ENCODE data around the gene C14orf93.

Gene C14orf93

DNA sequence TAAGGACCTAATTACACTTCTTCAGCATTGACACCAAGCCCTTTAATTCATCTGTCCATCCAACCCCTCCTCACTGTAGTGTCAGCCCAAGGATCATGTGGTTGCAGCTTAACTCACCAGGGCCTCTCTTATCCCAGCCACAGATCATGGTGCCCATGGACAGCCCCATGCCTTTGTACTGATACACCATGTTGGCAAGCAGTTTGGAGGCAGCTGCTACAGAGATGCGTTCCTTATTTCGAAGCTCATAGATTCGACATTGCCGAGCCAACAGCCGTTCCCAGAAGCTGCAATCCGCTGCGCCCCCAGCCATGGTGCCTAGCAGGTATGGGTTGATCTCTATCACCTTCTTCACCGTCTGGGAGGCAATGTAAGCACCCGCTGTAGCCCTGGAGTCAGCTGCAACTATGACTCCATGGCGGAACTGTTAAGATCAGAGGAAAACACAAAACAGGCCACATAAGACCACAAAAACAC lies 23.3 kb upstream of the C14orf93 start:
- DNase-seq: no peak
- peak overlapping the region; percentile 99 for H3K9ac ChIP-seq (ENCODE audit: low read length)
- H2BK15ac ChIP-seq (ENCODE audit: low read depth, poor library complexity, severe bottlenecking): no peak overlapping the region
- H3K4me2 ChIP-seq (ENCODE audit: low read length, poor library complexity, severe bottlenecking): peak overlapping the region; percentile 48
- H2AK5ac ChIP-seq (ENCODE audit: low read length, severe bottlenecking): peak overlapping the region; percentile 49
- no peak overlapping the region for H2BK12ac ChIP-seq (ENCODE audit: low read length in 2 of 2)
- no peak overlapping the region for H3K14ac ChIP-seq (ENCODE audit: low read length in 2 of 2)
- H4K91ac ChIP-seq (ENCODE audit: low read length): no peak overlapping the region
- H2BK5ac ChIP-seq (ENCODE audit: low read depth, low read length, poor library complexity, severe bottlenecking): no peak overlapping the region
- H3K27me3 ChIP-seq (ENCODE audit: control insufficient read depth in 1 of 2, insufficient read depth in 1 of 2, low read length in 2 of 2): no peaks in the 10 kb centered on the region
- no peak overlapping the region for H3K18ac ChIP-seq (ENCODE audit: low read depth in 1 of 2, low read length in 2 of 2)
- peaks cover 7% of the 10 kb centered on the region for H3K79me1 ChIP-seq (replicated peaks; ENCODE audit: low read length, poor library complexity, severe bottlenecking)
- H2AFZ ChIP-seq (ENCODE audit: low read depth, low read length): no peak overlapping the region
- 97% methylated on average over 10 of the region's 10 CpGs for WGBS
- H3K4me1 ChIP-seq (ENCODE audit: control insufficient read depth, insufficient read depth, low read depth, low read length): peaks cover 7% of the 10 kb centered on the region
- H3K4me3 ChIP-seq (ENCODE audit: insufficient read depth in 1 of 2, low read depth in 1 of 2, low read length in 2 of 2): peak overlapping the region in 1 of 2 experiments; percentile 95
- H3K36me3 ChIP-seq (ENCODE audit: control insufficient read depth in 1 of 2, insufficient read depth in 2 of 2, low read depth in 1 of 2, low read length in 2 of 2): peaks cover 24 to 41% of the 10 kb centered on the region in 2 experiments
- H4K8ac ChIP-seq (ENCODE audit: low read length): no peak overlapping the region
- H2BK120ac ChIP-seq (ENCODE audit: low read depth, low read length): no peak overlapping the region
- H3K27ac ChIP-seq (ENCODE audit: low read length, poor library complexity, severe bottlenecking): no peak overlapping the region
- H3K23ac ChIP-seq (ENCODE audit: low read length in 2 of 2): peak overlapping the region in 1 of 2 experiments; percentile 34
- peak overlapping the region in 1 of 2 experiments; percentile 50 for H3K4ac ChIP-seq (ENCODE audit: low read depth in 1 of 2, low read length in 2 of 2)
- no peaks in the 10 kb centered on the region for H3K9me3 ChIP-seq (ENCODE audit: control insufficient read depth, low read length)

DNA sequence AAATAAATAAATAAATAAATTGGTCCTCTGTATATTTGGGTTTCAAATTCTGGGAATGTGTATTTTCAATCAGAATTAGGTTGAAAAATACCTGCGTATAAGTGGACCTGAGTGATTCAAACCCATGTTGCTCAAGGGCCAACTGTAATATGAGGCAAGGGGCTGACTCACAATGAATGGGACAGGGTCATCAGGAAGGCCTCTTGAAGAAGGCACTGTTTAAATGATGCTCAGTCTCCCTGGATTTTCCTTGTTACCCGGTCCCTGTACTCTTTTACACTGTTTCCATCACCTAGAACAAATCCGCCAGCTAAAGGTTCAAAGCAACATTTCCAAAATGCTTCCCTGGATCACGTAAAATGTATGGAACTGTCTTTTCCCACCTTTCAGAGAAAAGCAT lies 21.0 kb upstream of the C14orf93 start:
- no peak overlapping the region for H3K4ac ChIP-seq (ENCODE audit: low read depth in 1 of 2, low read length in 2 of 2)
- H3K27ac ChIP-seq (ENCODE audit: low read length, poor library complexity, severe bottlenecking): no peak overlapping the region
- no peak overlapping the region for H3K23ac ChIP-seq (ENCODE audit: low read length in 2 of 2)
- no peak overlapping the region for H3K4me3 ChIP-seq (ENCODE audit: insufficient read depth in 1 of 2, low read depth in 1 of 2, low read length in 2 of 2)
- H3K4me2 ChIP-seq (ENCODE audit: low read length, poor library complexity, severe bottlenecking): no peak overlapping the region
- H4K8ac ChIP-seq (ENCODE audit: low read length): no peak overlapping the region
- H2BK120ac ChIP-seq (ENCODE audit: low read depth, low read length): no peak overlapping the region
- no peaks in the 10 kb centered on the region for H3K9me3 ChIP-seq (ENCODE audit: control insufficient read depth, low read length)
- H3K14ac ChIP-seq (ENCODE audit: low read length in 2 of 2): no peak overlapping the region
- H2AK5ac ChIP-seq (ENCODE audit: low read length, severe bottlenecking): no peak overlapping the region
- no peaks in the 10 kb centered on the region for H3K27me3 ChIP-seq (ENCODE audit: control insufficient read depth in 1 of 2, insufficient read depth in 1 of 2, low read length in 2 of 2)
- H3K36me3 ChIP-seq (ENCODE audit: control insufficient read depth in 1 of 2, insufficient read depth in 2 of 2, low read depth in 1 of 2, low read length in 2 of 2): peaks cover 33 to 53% of the 10 kb centered on the region in 2 experiments
- WGBS: 96% methylated on average over 4 of the region's 4 CpGs
- no peak overlapping the region for H2BK15ac ChIP-seq (ENCODE audit: low read depth, poor library complexity, severe bottlenecking)
- no peak overlapping the region for H2BK12ac ChIP-seq (ENCODE audit: low read length in 2 of 2)
- H3K79me1 ChIP-seq (replicated peaks; ENCODE audit: low read length, poor library complexity, severe bottlenecking): peaks cover 8% of the 10 kb centered on the region
- H3K18ac ChIP-seq (ENCODE audit: low read depth in 1 of 2, low read length in 2 of 2): no peak overlapping the region
- no peak overlapping the region for H2BK5ac ChIP-seq (ENCODE audit: low read depth, low read length, poor library complexity, severe bottlenecking)
- H3K4me1 ChIP-seq (ENCODE audit: control insufficient read depth, insufficient read depth, low read depth, low read length): peaks cover 10% of the 10 kb centered on the region
- DNase-seq: no peak
- H3K9ac ChIP-seq (ENCODE audit: low read length): no peak overlapping the region
- no peak overlapping the region for H2AFZ ChIP-seq (ENCODE audit: low read depth, low read length)
- H4K91ac ChIP-seq (ENCODE audit: low read length): no peak overlapping the region

DNA sequence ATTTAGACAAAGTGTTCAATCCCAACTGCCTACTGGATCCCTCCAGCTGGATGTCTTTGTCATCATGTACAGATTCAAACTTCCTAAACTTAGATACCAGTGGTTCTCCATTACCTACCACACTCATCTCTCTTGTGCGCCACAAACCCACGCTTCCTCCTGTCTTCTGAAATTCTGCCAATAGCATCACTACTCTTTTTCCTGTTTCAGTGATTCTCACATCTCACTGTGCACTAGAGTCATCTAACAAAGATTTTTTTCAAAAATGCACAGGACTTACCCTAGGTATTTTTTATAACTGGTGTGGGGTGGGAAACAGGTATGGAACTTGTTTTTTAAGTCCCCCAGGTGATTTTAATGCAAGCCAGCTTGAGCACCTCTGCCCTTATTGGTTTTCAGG lies 18.9 kb upstream of the C14orf93 start:
- Histone ChIP-seq H3K27ac (ENCODE audit: low read length, poor library complexity, severe bottlenecking) (no peak overlapping the region), H4K8ac (ENCODE audit: low read length) (no peak overlapping the region), H2BK5ac (ENCODE audit: low read depth, low read length, poor library complexity, severe bottlenecking) (no peak overlapping the region), H3K4ac (ENCODE audit: low read depth in 1 of 2, low read length in 2 of 2) (no peak overlapping the region), H3K9me3 (ENCODE audit: control insufficient read depth, low read length) (no peaks in the 10 kb centered on the region), H2BK15ac (ENCODE audit: low read depth, poor library complexity, severe bottlenecking) (no peak overlapping the region), H3K9ac (ENCODE audit: low read length) (no peak overlapping the region), H3K14ac (ENCODE audit: low read length in 2 of 2) (no peak overlapping the region), H3K18ac (ENCODE audit: low read depth in 1 of 2, low read length in 2 of 2) (no peak overlapping the region), H3K27me3 (ENCODE audit: control insufficient read depth in 1 of 2, insufficient read depth in 1 of 2, low read length in 2 of 2) (no peaks in the 10 kb centered on the region), H2AFZ (ENCODE audit: low read depth, low read length) (no peak overlapping the region), H2BK12ac (ENCODE audit: low read length in 2 of 2) (no peak overlapping the region), H3K23ac (ENCODE audit: low read length in 2 of 2) (no peak overlapping the region), H3K4me2 (ENCODE audit: low read length, poor library complexity, severe bottlenecking) (no peak overlapping the region), H3K4me3 (ENCODE audit: insufficient read depth in 1 of 2, low read depth in 1 of 2, low read length in 2 of 2) (no peak overlapping the region), H2BK120ac (ENCODE audit: low read depth, low read length) (no peak overlapping the region), H3K79me1 (replicated peaks; ENCODE audit: low read length, poor library complexity, severe bottlenecking) (peaks cover 9% of the 10 kb centered on the region), H2AK5ac (ENCODE audit: low read length, severe bottlenecking) (no peak overlapping the region), H3K4me1 (ENCODE audit: control insufficient read depth, insufficient read depth, low read depth, low read length) (peaks cover 17% of the 10 kb centered on the region), H4K91ac (ENCODE audit: low read length) (no peak overlapping the region), H3K36me3 (ENCODE audit: control insufficient read depth in 1 of 2, insufficient read depth in 2 of 2, low read depth in 1 of 2, low read length in 2 of 2) (peaks cover 36 to 65% of the 10 kb centered on the region in 2 experiments)
- WGBS: 93% methylated on average over 2 of the region's 2 CpGs
- no peak for DNase-seq

DNA sequence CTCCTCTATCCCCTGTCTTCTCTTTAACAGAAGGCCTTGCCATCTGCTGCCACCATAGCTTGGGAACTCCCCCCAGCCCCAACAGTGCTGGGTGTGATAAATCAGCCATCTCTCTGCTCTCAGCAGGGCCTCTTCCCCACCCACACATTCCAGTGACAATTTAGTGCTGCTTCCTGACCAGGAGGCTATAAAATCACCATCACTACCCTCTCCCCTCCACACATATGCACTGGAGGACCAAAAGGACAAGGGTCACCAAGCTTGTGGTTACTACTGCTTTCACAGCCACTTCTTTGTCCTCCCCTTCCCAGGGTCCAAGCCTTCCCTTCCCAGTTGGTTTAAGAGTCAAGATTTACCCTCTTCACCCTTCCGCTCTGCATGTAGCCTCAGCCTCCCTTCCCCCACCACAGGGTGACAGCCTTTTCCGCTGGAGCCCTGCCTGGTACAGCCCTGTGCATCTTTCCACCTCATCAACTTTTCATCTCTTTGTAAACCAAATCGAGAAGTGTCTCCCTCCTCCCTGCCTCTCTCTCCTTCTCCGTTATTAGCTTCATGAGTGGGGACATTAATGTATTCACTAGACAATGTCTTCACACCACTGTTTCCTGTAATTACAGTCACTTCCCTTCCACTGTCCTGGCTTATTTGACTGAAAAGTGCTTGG lies 15.3 kb upstream of the C14orf93 start:
- Histone ChIP-seq H2AK5ac (ENCODE audit: low read length, severe bottlenecking) (no peak overlapping the region), H3K9ac (ENCODE audit: low read length) (no peak overlapping the region), H3K27ac (ENCODE audit: low read length, poor library complexity, severe bottlenecking) (peak overlapping the region; percentile 20), H3K14ac (ENCODE audit: low read length in 2 of 2) (no peak overlapping the region), H4K91ac (ENCODE audit: low read length) (no peak overlapping the region), H3K4me3 (ENCODE audit: insufficient read depth in 1 of 2, low read depth in 1 of 2, low read length in 2 of 2) (no peak overlapping the region), H2BK15ac (ENCODE audit: low read depth, poor library complexity, severe bottlenecking) (no peak overlapping the region), H4K8ac (ENCODE audit: low read length) (peak overlapping the region; percentile 69), H3K9me3 (ENCODE audit: control insufficient read depth, low read length) (no peaks in the 10 kb centered on the region), H3K23ac (ENCODE audit: low read length in 2 of 2) (no peak overlapping the region), H2BK5ac (ENCODE audit: low read depth, low read length, poor library complexity, severe bottlenecking) (no peak overlapping the region), H3K4ac (ENCODE audit: low read depth in 1 of 2, low read length in 2 of 2) (peak overlapping the region in 1 of 2 experiments; percentile 1), H2BK12ac (ENCODE audit: low read length in 2 of 2) (no peak overlapping the region), H3K4me2 (ENCODE audit: low read length, poor library complexity, severe bottlenecking) (no peak overlapping the region), H3K27me3 (ENCODE audit: control insufficient read depth in 1 of 2, insufficient read depth in 1 of 2, low read length in 2 of 2) (no peaks in the 10 kb centered on the region), H3K79me1 (replicated peaks; ENCODE audit: low read length, poor library complexity, severe bottlenecking) (peaks cover 4% of the 10 kb centered on the region), H2BK120ac (ENCODE audit: low read depth, low read length) (no peak overlapping the region), H2AFZ (ENCODE audit: low read depth, low read length) (no peak overlapping the region), H3K4me1 (ENCODE audit: control insufficient read depth, insufficient read depth, low read depth, low read length) (peaks cover 11% of the 10 kb centered on the region), H3K36me3 (ENCODE audit: control insufficient read depth in 1 of 2, insufficient read depth in 2 of 2, low read depth in 1 of 2, low read length in 2 of 2) (peaks cover 16 to 37% of the 10 kb centered on the region in 2 experiments), H3K18ac (ENCODE audit: low read depth in 1 of 2, low read length in 2 of 2) (peak overlapping the region in 1 of 2 experiments; percentile 45)
- WGBS: 40% methylated on average over 3 of the region's 4 CpGs
- peak; percentile 21 for DNase-seq

Data from mesenchymal stem cell (in vitro differentiated cells and primary cell).